AG09319 (cell line): ENCODE results near the gene RABGAP1L.

Experiments
- DNase-seq: peaks from one replicate; pipeline ENCODE4 v3.0.0-alpha.2; 2010; ENCODE audit warnings: low read depth; ENCODE audit errors: extremely low read depth
- TF ChIP-seq, protein P1 (sequence below): IDR thresholded peaks from 2 replicates; pipeline ENCODE4 v1.5.1; 2011; ENCODE audit warnings: low read depth, mild to moderate bottlenecking, inconsistent platforms, low read length, moderate library complexity

The RABGAP1L gene

DNA sequence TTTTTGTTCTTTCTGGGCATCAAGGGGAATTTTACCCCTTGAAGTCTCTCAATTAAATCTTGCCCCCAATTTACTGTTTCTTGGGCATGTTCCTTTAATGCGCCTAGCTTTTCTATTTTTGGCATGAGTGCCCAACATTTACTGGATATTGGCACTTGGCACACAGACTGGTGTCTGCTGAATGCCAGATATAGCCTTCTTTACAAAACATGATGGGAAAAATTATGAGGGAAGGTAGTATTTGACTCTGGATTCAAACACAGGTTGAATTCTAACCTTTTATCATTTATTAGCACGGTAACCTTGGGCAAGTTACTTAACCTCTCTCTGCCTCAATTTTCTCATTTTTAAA lies 200.1 kb downstream of the RABGAP1L start:
- DNase-seq: no peak
- TF ChIP-seq, protein P1, sequence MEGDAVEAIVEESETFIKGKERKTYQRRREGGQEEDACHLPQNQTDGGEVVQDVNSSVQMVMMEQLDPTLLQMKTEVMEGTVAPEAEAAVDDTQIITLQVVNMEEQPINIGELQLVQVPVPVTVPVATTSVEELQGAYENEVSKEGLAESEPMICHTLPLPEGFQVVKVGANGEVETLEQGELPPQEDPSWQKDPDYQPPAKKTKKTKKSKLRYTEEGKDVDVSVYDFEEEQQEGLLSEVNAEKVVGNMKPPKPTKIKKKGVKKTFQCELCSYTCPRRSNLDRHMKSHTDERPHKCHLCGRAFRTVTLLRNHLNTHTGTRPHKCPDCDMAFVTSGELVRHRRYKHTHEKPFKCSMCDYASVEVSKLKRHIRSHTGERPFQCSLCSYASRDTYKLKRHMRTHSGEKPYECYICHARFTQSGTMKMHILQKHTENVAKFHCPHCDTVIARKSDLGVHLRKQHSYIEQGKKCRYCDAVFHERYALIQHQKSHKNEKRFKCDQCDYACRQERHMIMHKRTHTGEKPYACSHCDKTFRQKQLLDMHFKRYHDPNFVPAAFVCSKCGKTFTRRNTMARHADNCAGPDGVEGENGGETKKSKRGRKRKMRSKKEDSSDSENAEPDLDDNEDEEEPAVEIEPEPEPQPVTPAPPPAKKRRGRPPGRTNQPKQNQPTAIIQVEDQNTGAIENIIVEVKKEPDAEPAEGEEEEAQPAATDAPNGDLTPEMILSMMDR: no peak

DNA sequence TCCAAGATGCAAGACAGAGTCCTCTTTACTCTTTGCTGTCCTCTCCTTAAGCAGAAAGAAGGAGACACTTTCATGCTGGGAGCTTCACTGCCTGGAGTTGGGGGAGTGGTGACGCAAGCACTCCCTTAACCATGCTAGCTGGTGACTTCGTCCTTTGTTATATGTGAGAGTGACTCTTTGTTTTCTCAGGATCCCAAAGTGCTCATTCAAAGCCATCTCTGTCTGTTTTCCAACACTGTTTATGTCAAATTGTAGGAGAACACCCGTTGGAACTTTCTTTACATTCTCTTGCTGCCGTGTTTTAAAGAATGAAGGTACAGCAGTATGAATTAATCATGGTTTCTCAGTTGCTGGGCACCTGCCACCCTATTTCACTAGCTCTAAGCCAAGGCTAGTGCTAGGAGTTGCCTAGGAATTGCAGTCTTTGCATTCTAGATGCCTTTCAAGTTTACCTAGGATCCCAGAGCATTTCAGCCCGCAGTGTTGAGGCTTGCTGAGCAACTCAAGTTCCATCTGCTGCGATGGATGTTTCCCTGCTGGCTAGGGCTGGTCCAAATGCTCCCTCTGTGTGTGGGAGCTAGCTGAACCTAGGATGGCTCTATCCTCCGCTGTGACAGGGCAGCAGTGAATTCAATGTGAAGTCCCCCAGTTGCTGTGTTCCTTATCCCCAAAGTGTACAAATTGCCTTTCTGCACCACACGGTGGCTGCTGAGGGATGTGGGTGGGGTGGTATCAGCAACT lies 205.8 kb downstream of the RABGAP1L start:
- no peak for DNase-seq

DNA sequence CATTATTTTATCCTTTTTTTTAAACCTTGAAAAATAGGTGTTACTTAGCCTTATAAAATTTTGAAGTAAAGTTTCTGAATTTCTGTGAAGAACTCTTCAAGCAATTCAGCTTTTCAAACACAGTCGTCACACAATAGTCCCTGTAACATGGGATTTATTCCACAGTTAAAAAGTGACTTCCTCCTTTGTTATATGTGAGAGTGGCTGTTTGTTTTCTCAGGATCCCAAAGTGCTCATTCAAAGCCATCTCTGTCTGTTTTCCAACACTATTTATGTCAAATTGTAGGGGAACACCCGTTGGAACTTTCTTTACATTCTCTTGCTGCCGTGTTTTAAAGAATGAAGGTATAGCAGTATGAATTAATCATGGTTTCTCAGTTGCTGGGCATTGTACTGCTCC lies 207.6 kb downstream of the RABGAP1L start:
- no peak for DNase-seq
- TF ChIP-seq, protein P1: no peak

More for the DNA sequence above, 205.8 kb downstream of the RABGAP1L start:
- TF ChIP-seq, protein P1: no peak

DNA sequence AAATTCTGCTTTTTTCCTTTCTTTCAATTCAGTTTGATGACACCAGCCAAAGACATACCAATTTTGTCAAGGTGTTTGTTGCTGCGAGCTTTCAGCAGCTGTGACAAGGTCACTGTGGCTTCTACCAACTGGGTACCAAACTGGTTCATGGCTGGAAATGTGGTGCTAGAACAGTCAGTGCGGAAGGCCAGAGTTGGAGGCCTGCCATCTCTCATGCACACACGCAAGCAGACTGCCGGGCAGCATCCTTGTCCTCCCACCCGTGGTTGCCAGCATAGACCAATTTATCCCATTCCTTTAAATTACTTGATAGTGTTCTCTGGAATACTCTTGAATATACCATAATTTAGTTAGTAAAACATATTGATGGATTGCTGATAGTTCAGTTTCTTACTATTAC lies 208.6 kb downstream of the RABGAP1L start:
- TF ChIP-seq, protein P1: no peak
- DNase-seq: no peak

DNA sequence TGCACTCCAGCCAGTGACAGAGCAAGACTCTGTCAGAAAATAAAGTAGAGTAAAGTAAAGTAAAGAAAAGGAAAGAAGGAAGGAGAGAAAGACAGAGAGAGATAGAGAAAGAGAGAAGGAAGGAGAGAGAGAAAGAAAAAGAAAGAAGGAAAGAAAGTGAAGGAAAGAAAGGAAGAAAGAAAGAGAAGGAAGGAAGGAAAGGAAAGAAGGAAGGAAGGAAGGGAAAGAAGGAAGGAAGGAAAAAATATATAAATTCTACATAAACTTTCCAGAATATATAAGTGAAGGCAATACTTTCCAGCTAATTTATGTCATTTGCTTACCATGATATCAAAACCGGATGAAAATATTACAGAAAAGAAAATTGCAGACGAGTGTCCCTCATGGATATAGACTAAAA lies 216.7 kb downstream of the RABGAP1L start:
- no peak for DNase-seq
- TF ChIP-seq, protein P1: no peak

DNA sequence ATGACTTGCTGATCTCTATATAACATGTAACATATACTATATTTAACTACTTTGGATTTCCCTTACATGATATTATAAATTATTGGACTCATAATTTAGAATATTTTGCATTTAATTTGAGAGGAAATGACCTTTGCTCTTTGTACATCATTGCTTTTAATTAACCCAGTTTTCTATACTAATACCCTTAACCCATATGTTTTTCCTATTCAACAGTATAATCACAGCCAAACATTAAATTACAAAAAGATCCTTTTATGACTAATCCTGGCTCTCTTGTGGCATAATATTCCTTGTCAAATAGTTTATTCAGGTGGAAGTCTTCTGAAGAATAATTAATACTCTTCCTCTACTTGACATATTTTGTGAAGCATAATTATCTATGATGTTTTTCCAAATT lies 232.4 kb downstream of the RABGAP1L start:
- DNase-seq: no peak
- TF ChIP-seq, protein P1: no peak

DNA sequence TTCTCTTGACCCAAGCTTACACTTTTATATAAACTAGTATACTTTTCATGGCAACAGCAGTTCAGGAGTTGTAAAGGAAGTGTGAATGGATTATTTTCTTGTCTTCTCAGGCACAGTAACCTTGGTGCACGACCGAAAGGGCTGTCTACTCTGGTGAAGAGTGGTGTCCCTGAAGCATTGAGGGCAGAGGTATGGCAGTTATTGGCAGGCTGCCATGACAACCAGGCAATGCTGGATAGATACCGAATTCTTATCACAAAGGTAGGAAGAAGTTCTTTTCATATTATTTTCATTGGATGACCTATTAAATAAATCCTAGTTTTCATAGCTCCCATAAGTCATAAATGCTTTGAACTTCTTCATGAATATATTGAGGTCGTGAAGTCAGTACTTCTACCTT lies 234.6 kb downstream of the RABGAP1L start:
- TF ChIP-seq, protein P1: no peak
- no peak for DNase-seq
